CD1c-positive myeloid dendritic cell (primary cell): ENCODE data around the gene ALG10B.
"Not testable (repeated sequence)": the region's sequence is repeated elsewhere in the genome, so short reads cannot be mapped to it uniquely, and the experiment has no call there.

Source experiments
- DNase-seq: peaks from one replicate; pipeline ENCODE4 v3.0.0-alpha.2; 2016; ENCODE audit errors: extremely low spot score

The ALG10B gene

GRCh38 chr12:38316391-38317129, at the start of gene ALG10B:
Gene ALG10B, plus strand, starts transcription at chr12:38316774. Its CDS starts 120 bp downstream, at chr12:38316894.
- peak; percentile 99 for DNase-seq

GRCh38 chr12:38268612-38269011, 48.0 kb upstream of the ALG10B start:
- DNase-seq, result no peak

- no peak for DNase-seq
Observed at GRCh38 chr12:38269897-38270296, 46.7 kb upstream of the ALG10B start.

GRCh38 chr12:38279756-38280155, 36.8 kb upstream of the ALG10B start:
- DNase-seq, result no peak

GRCh38 chr12:38282886-38283285, 33.7 kb upstream of the ALG10B start:
- DNase-seq, result no peak

GRCh38 chr12:38289396-38289795, 27.2 kb upstream of the ALG10B start:
- DNase-seq, result no peak

GRCh38 chr12:38291160-38291559, 25.4 kb upstream of the ALG10B start:
- no peak for DNase-seq

- not testable (repeated sequence) for DNase-seq
Observed at GRCh38 chr12:38302972-38303371, 13.6 kb upstream of the ALG10B start.

GRCh38 chr12:38321966-38322365, 5.4 kb downstream of the ALG10B start:
- DNase-seq, result not testable (repeated sequence)

GRCh38 chr12:38324912-38325311, 8.3 kb downstream of the ALG10B start:
- DNase-seq, result no peak

GRCh38 chr12:38327356-38327755, 10.8 kb downstream of the ALG10B start:
- DNase-seq, result no peak

- peak; percentile 64 for DNase-seq
Observed at GRCh38 chr12:38328306-38328895, 11.8 kb downstream of the ALG10B start.

GRCh38 chr12:38330414-38330813, 13.8 kb downstream of the ALG10B start:
- not testable (repeated sequence) for DNase-seq

GRCh38 chr12:38332814-38333213, 16.2 kb downstream of the ALG10B start:
- no peak for DNase-seq

GRCh38 chr12:38342444-38342843, 25.9 kb downstream of the ALG10B start:
- no peak for DNase-seq

- not testable (repeated sequence) for DNase-seq
Observed at GRCh38 chr12:38343256-38343655, 26.7 kb downstream of the ALG10B start.

- not testable (repeated sequence) for DNase-seq
Observed at GRCh38 chr12:38343916-38344315, 27.3 kb downstream of the ALG10B start.

- no peak for DNase-seq
Observed at GRCh38 chr12:38350342-38351174, 34.0 kb downstream of the ALG10B start.

GRCh38 chr12:38351175-38351508, 34.6 kb downstream of the ALG10B start:
- DNase-seq, result not testable (repeated sequence)

GRCh38 chr12:38367506-38367905, 50.9 kb downstream of the ALG10B start:
- DNase-seq, result no peak

- DNase-seq, result no peak
Observed at GRCh38 chr12:38370311-38370710, 53.7 kb downstream of the ALG10B start.

GRCh38 chr12:38373784-38374183, 57.2 kb downstream of the ALG10B start:
- no peak for DNase-seq

- DNase-seq, result no peak
Observed at GRCh38 chr12:38374751-38375150, 58.2 kb downstream of the ALG10B start.
